Measurements from ENCODE around the gene DND1. TPM values are rescaled to one million over a fixed set of nuclear protein-coding genes. Genes with fewer than 3 reads are reported as not detected.
"Not testable (repeated sequence)": the region's sequence is repeated elsewhere in the genome, so short reads cannot be mapped to it uniquely, and the experiment has no call there.

DND1 gene
- polyA plus RNA-seq, 12 donors, result 0.09 to 0.27 (median 0.22) TPM; not detected in 8

- DNase-seq, result no peak
Observed at GRCh38 chr5:140631036-140631417, 42.3 kb downstream of the DND1 start.

- DNase-seq, result no peak
Observed at GRCh38 chr5:140630292-140631035, 42.9 kb downstream of the DND1 start.

- DNase-seq, result no peak
Observed at GRCh38 chr5:140628711-140629110, 44.7 kb downstream of the DND1 start.

GRCh38 chr5:140627972-140628371, 45.4 kb downstream of the DND1 start:
- DNase-seq, result no peak

- not testable (repeated sequence) for DNase-seq
Observed at GRCh38 chr5:140624886-140625285, 48.5 kb downstream of the DND1 start.

- not testable (repeated sequence) for DNase-seq
Observed at GRCh38 chr5:140623061-140623460, 50.3 kb downstream of the DND1 start.

- DNase-seq, result no peak
Observed at GRCh38 chr5:140622301-140622700, 51.1 kb downstream of the DND1 start.

Other genes with a start within 250 kb of the DND1 start
- 10 to 100 TPM in 3 of 12 donors, 1 to 10 TPM in 7, not detected in 2; 5.0 to 11.0 (median 8.6) TPM for gene EIF4EBP3, start 125.9 kb downstream of the DND1 start, polyA plus RNA-seq (ENCODE audit: insufficient read length in 12 of 12)
- gene SRA1, start 116.1 kb downstream of the DND1 start, polyA plus RNA-seq (ENCODE audit: insufficient read length in 12 of 12), result 10 to 100 TPM in 11 of 12 donors, not detected in 1; 16.2 to 25.3 (median 21.7) TPM
- 10 to 100 TPM in 11 of 12 donors, not detected in 1; 14.8 to 40.5 (median 22.9) TPM for gene APBB3, start 109.0 kb downstream of the DND1 start, polyA plus RNA-seq (ENCODE audit: insufficient read length in 12 of 12)
- gene SLC35A4, start 108.7 kb downstream of the DND1 start, polyA plus RNA-seq (ENCODE audit: insufficient read length in 12 of 12), result 10 to 100 TPM in 11 of 12 donors, not detected in 1; 35.4 to 65.9 (median 56.3) TPM
- gene CD14, start 40.4 kb downstream of the DND1 start, polyA plus RNA-seq (ENCODE audit: insufficient read length in 12 of 12), result 10 to 100 TPM in 11 of 12 donors, not detected in 1; 14.9 to 25.8 (median 17.4) TPM
- 10 to 100 TPM in 4 of 12 donors, 1 to 10 TPM in 7, not detected in 1; 6.0 to 21.9 (median 8.0) TPM for gene TMCO6, start 34.1 kb downstream of the DND1 start, polyA plus RNA-seq (ENCODE audit: insufficient read length in 12 of 12)
- 10 to 100 TPM in 11 of 12 donors, not detected in 1; 28.6 to 63.2 (median 52.0) TPM for gene NDUFA2, start 25.9 kb downstream of the DND1 start, polyA plus RNA-seq (ENCODE audit: insufficient read length in 12 of 12)
- gene IK, start 25.7 kb downstream of the DND1 start, polyA plus RNA-seq (ENCODE audit: insufficient read length in 12 of 12), result 100 to 1,000 TPM in 4 of 12 donors, 10 to 100 TPM in 7, not detected in 1; 83.7 to 175 (median 93.7) TPM
- gene WDR55, start 8.7 kb downstream of the DND1 start, polyA plus RNA-seq (ENCODE audit: insufficient read length in 12 of 12), result 10 to 100 TPM in 11 of 12 donors, not detected in 1; 11.1 to 17.2 (median 13.0) TPM
- 10 to 100 TPM in 11 of 12 donors, not detected in 1; 28.7 to 58.3 (median 48.2) TPM for gene HARS1, start 17.8 kb upstream of the DND1 start, polyA plus RNA-seq (ENCODE audit: insufficient read length in 12 of 12)
- gene HARS2, start 17.9 kb upstream of the DND1 start, polyA plus RNA-seq (ENCODE audit: insufficient read length in 12 of 12), result 10 to 100 TPM in 11 of 12 donors, not detected in 1; 23.0 to 36.9 (median 26.0) TPM
- 100 to 1,000 TPM in 1 of 12 donors, 10 to 100 TPM in 10, not detected in 1; 74.3 to 102 (median 83.6) TPM for gene ZMAT2, start 26.9 kb upstream of the DND1 start, polyA plus RNA-seq (ENCODE audit: insufficient read length in 12 of 12)
- under 1 TPM in 4 of 12 donors, not detected in 8; 0.04 to 0.12 (median 0.07) TPM for gene PCDHA1, start 112.6 kb upstream of the DND1 start, polyA plus RNA-seq (ENCODE audit: insufficient read length in 12 of 12)
- gene PCDHA2, start 121.3 kb upstream of the DND1 start, polyA plus RNA-seq (ENCODE audit: insufficient read length in 12 of 12), result under 1 TPM in 7 of 12 donors, not detected in 5; 0.04 to 0.16 (median 0.10) TPM
- gene PCDHA3, start 127.5 kb upstream of the DND1 start, polyA plus RNA-seq (ENCODE audit: insufficient read length in 12 of 12), result under 1 TPM in 10 of 12 donors, not detected in 2; 0.09 to 0.48 (median 0.18) TPM
- under 1 TPM in 10 of 12 donors, not detected in 2; 0.16 to 0.39 (median 0.31) TPM for gene PCDHA4, start 133.5 kb upstream of the DND1 start, polyA plus RNA-seq (ENCODE audit: insufficient read length in 12 of 12)
- under 1 TPM in 6 of 12 donors, not detected in 6; 0.04 to 0.19 (median 0.09) TPM for gene PCDHA5, start 148.0 kb upstream of the DND1 start, polyA plus RNA-seq (ENCODE audit: insufficient read length in 12 of 12)
- under 1 TPM in 9 of 12 donors, not detected in 3; 0.07 to 0.50 (median 0.17) TPM for gene PCDHA6, start 154.4 kb upstream of the DND1 start, polyA plus RNA-seq (ENCODE audit: insufficient read length in 12 of 12)
- under 1 TPM in 9 of 12 donors, not detected in 3; 0.05 to 0.28 (median 0.17) TPM for gene PCDHA7, start 160.7 kb upstream of the DND1 start, polyA plus RNA-seq (ENCODE audit: insufficient read length in 12 of 12)
- under 1 TPM in 4 of 12 donors, not detected in 8; 0.05 to 0.14 (median 0.07) TPM for gene PCDHA8, start 167.6 kb upstream of the DND1 start, polyA plus RNA-seq (ENCODE audit: insufficient read length in 12 of 12)
- under 1 TPM in 6 of 12 donors, not detected in 6; 0.03 to 0.07 (median 0.03) TPM for gene PCDHA9, start 174.8 kb upstream of the DND1 start, polyA plus RNA-seq (ENCODE audit: insufficient read length in 12 of 12)
- gene PCDHA10, start 182.3 kb upstream of the DND1 start, polyA plus RNA-seq (ENCODE audit: insufficient read length in 12 of 12), result under 1 TPM in 10 of 12 donors, not detected in 2; 0.04 to 0.25 (median 0.10) TPM
- under 1 TPM in 7 of 12 donors, not detected in 5; 0.05 to 0.38 (median 0.14) TPM for gene PCDHA11, start 195.4 kb upstream of the DND1 start, polyA plus RNA-seq (ENCODE audit: insufficient read length in 12 of 12)
- gene PCDHA12, start 201.7 kb upstream of the DND1 start, polyA plus RNA-seq (ENCODE audit: insufficient read length in 12 of 12), result under 1 TPM in 6 of 12 donors, not detected in 6; 0.04 to 0.28 (median 0.06) TPM
- 1 to 10 TPM in 1 of 12 donors, under 1 TPM in 7, not detected in 4; 0.03 to 2.8 (median 0.06) TPM for gene PCDHA13, start 208.5 kb upstream of the DND1 start, polyA plus RNA-seq (ENCODE audit: insufficient read length in 12 of 12)

All from muscle of arm (tissue), 12 donors.